HG02970 (cell line): Measurements from ENCODE around the gene ZNF224.
"Not testable (repeated sequence)": the region's sequence is repeated elsewhere in the genome, so short reads cannot be mapped to it uniquely, and the experiment has no call there.

Source experiments
- ATAC-seq: cut with Tn5 transposase; IDR thresholded peaks from one replicate; pipeline ENCODE4 v1.9.1; 2021; ENCODE audit warnings: mild to moderate bottlenecking, moderate library complexity, moderate number of reproducible peaks; ENCODE audit not compliant: unreplicated experiment, low FRiP score

ZNF224 gene

DNA sequence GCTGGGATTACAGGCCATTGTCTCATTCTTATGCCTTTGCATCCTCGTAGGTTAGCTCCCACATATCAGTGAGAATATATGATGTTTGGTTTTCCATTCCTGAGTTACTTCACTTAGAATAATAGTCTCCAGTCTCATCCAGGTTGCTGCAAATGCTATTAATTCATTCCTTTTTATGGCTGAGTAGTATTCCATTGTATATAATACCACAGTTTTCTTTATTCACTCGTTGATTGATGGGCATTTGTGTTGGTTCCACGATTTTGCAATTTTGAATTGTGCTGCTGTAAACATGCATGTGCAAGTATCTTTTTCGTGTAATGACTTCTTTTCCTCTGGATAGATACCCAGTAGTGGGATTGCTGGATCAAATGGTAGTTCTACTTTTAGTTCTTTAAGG lies 27.0 kb downstream of the ZNF224 start:
- ATAC-seq = not testable (repeated sequence)

DNA sequence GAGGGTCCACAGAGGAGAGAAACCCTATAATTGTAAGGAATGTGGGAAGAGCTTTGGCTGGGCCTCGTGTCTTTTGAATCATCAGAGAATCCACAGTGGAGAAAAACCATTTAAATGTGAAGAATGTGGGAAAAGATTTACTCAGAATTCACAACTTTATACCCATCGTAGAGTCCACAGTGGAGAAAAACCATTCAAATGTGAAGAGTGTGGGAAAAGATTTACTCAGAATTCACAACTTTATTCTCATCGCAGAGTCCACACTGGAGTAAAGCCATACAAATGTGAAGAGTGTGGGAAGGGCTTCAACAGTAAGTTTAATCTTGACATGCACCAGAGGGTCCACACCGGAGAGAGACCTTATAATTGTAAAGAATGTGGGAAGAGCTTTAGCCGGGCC lies 37.8 kb downstream of the ZNF224 start:
- ATAC-seq = no peak

DNA sequence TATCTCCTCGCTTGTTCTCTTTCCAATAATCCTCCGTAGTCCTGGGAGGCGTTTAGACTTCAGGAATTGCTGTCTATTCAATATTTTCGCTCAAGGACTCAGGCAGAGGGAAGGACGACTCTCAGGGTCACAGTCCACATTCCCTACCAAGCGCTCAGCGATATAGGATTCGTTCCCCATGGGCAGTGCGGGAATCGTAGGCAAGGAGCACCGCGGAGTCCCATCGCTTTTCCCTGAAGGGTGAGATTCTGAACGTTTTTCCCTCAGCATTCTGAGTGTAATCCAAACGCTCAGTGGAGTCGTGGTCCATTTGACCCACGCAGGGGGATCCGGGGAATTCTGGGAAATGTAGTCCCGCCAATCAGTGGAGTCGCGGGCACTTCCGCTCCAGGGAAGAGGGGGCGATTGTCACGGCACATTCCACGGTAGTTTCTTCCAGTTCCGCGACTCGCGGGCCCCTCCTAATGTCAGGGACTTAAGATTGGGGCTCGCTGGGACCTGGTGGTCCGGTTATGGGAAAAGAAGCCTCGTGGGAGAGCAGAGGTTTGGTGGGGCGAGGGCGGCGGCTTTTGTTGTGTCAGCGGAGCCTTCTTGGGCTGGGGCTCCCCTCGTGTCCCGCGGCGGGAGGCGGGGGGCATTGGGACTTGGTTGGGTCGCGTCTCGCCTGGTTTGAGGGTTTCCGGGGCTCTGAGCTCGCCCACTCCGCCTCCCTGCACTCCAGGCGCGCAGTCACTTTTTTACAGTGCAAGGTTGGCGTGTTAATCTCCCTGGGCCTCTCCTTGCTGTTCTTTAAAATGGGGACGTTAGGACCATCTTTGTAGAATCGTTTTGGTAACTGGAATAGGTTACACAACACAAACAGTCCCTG lies 47.3 kb downstream of the ZNF224 start, which contains the start of gene ZNF234:
TSS of gene ZNF234 (plus strand) at position 364 of the 868 bp plus-strand sequence. CDS start 3,079 bp downstream, outside the sequence.
- no peak for ATAC-seq

DNA sequence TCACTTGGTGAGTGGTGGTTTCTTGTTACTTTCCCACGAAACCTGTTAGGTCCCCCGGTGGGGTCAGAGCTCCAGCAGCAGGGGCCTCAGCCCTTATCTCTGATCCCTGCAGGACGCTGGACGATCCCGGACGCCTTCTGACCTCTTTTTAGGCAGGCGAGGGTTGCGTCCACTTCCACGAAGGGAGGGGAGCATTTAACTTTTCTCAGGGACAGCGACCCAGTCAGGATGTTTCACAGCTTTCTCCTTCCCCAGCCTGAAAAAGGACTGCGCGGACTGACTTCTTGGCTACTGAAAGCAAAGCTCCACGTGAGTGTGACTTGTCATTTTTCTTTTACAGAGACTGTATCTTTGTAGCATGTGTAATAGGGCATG lies 47.9 kb downstream of the ZNF224 start:
- no peak for ATAC-seq

DNA sequence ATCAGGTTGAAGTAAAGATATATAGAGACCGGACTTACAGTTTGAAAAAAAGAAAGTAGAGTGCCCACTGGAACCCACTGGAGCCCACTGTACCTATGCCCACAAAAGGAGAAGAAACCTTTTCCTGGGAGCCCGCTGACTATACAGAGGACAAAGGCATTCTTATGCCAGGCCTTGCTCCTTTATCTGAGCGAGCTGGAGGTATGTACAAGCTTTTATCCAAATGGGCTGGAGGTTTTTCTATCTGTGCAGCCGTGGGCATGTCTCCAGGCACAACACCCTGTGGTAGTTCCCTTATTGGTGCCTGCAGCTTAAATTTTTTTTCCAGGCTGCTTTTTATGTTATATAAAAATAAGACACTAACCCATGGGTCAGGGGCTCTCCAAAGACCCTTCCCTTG lies 55.6 kb downstream of the ZNF224 start:
- ATAC-seq = no peak

DNA sequence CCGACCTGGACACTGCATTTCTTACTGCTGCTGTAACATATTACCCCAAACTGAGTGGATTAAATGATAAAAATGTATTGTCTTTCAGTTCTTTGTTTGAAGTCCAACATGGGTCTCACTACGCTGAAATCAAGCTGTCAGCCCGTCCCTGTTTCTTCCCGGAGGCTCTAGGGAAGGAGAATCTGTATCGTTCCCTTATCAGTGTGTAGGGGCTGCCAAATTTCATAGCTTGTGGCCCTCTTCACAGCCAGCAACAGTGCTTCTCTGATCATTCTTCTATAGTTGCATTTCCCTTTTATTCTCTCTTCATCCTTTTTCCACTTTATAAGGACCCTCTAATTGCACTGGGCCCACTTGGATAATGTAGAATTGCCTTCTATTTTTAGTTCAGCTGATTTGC lies 57.3 kb downstream of the ZNF224 start:
- ATAC-seq = no peak

DNA sequence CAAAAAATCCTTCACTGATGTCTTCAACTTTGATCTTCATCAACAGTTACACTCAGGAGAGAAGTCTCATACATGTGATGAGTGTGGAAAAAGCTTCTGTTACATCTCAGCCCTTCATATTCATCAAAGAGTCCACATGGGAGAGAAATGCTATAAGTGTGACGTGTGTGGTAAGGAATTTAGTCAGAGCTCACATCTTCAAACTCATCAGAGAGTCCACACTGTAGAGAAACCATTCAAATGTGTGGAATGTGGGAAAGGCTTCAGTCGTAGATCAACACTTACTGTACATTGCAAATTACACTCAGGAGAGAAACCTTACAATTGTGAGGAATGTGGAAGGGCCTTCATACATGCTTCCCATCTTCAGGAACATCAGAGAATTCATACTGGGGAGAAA lies 62.3 kb downstream of the ZNF224 start:
- no peak for ATAC-seq
